Right hindlimb (tissue), 1 donor: Measurements from ENCODE around the gene AHNAK2.
A peak's percentile ranks its signal among the peaks of the same experiment; 100 is the strongest.

Experiments
- DNase-seq: peaks from one replicate; pipeline ENCODE4 v3.0.0-alpha.2; 2018

AHNAK2 gene

DNA sequence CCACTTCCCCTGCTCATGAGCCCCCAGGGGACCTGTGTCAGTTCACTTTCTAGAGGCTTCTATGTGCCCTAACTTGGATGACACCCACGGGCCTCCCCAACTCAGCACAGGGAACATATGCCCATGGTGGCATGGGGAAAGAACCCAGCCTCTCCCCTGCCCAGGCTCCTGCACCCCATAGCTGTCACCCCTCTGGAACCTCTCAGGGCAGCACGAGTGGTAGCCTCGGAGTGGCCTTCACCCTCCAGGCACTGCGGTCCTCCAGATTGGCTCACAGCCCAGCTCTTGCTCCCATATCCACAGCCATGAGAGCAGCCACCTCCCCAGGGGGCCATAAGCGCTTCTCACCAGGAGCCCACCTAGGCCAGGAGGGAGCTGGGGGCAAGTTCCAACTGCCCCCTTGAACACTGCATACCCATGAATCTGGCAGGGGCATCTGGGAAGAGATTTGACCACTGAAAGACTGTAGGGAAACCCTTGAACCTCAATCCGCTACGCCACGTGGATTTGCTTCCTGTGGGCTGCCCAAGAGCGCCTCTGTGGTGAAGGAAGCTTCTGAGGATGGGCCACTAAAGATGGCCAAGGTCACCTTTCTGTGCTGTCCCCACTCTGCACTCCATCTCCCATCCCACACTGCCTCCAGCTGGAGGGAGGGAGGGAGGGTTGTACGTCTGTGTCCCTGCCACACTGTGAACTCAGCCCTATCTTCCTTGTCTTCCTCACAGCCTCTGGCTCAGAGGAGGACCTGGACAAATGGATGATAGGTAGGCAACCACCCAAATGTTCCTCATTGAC, 41.6 kb downstream of the AHNAK2 start:
- DNase-seq: no peak

DNA sequence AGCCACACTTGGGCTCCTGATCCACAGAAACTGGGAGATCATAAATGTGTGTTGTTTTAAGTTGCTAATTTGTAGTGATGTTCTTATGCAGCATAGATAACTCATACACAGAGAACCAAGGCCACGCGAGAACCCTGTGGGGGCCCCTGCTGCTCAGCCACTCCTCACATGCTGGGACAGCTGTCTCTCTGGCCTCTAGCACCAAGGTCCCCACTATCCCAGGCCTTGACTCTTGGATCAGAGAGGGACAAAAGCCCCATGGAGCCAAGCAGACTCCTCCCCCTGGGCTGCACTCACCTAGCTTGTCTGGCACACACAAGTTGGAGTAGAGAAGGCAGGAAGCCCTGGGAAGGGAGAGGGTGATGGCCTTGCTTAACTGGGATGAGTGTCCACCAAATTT, 42.2 kb downstream of the AHNAK2 start:
- DNase-seq: no peak

DNA sequence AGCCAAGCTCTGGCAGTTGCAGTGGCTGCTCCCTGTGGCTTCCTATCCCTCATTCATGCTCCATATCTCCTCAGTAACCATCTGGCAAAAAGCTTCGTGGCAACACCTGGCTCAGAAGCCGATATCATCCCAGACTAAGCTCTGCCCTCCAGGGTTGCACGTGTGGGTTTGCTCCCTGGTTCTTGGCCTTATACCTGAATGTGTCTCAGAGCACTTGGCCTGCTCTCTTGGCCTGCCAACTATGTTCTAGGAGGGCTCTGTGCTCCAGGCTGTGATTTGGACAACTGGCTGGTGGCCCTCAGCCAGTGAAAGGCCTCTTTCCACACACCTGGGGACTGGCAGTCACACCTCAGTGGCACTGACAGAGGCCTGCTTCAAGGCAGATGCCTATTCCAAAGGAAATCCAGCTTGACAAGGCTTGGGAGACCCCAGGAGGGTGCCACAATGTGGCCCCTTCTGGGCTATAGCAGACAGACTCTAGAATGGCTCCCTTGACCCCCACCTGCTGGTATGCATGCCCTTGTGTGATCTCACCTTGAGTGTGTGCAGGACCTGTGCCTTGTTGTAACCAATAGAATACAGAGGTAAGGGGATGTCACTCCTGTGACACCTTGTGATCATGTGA, 43.0 kb downstream of the AHNAK2 start:
- no peak for DNase-seq

DNA sequence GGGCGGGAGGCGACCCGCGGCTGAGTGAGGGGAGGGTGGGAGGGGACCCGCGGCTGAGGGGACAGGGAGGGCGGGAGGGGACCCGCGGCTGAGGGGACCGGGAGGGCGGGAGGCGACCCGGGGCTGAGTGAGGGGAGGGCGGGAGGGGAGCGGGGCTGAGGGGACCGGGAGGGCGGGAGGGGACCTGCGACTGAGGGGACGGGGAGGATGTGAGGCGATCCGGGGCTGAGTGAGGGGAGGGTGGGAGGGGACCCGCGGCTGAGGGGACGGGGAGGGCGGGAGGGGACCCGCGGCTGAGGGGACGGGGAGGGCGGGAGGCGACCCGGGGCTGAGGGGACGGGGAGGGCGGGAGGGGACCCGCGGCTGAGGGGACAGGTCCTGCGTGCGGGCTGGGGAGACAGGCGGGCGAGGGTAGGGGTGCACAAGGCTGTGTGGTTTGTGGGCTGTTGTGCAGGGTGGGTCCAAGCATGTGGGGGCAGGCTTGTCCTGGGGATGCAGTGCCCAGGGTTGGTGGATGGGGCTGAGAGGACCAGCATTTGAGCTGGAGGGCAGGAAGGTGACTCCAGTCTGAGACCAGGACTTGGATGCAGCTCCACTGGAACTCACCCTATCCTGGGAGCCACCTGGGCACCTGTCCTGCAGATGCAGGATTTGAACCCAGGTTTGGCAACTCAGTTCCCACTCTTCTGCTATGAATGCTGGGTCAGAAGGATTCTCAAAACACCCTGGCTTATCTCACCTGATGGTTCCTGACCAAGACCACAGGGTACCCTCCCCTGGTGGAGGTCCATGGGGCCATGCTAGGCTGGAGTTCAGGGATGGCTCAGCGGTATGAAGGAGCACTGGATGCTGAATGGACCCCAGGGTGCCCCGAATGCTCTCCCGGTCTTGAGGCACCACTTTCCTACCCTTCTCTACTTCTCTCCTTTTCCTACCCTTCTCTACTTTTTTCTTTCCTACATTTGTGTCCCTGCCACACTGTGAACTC, 44.1 kb downstream of the AHNAK2 start:
- DNase-seq: no peak

DNA sequence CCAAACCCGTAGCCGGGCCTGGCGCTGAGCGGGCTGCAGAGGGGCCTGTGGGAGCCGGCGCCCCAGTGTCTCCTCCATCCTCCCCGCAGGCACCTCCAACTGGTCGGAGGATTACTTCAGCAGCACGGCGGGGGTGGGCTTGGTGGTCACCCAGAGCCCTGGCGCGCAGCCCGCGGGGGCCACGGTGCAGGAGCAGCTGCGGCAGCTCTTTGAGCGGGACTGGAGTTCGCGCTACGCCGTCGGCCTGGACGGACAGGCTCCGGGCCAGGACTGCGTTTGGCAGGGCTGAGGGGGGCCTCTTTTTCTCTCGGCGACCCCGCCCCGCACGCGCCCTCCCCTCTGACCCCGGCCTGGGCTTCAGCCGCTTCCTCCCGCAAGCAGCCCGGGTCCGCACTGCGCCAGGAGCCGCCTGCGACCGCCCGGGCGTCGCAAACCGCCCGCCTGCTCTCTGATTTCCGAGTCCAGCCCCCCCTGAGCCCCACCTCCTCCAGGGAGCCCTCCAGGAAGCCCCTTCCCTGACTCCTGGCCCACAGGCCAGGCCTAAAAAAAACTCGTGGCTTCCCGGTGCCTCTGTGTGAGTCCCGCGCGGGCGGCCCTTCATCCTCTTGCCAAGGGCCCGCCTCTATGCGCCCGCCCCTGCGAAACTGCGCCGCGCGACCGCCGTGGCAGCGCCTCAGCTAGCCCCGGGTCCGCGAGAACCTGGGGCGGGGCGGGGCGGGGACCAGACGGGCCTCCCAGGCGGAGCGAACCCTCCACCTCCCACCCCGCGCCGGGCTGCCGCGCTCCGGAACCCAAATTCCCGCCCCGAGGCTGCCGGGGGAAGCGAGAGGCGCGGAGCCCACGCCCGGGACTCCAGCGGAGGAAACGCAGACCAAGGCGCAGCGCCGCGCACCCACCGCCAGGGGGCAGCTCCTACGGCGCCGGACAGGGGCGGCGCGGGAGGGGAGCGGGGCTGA, 45.2 kb downstream of the AHNAK2 start:
- DNase-seq: peak; percentile 94

DNA sequence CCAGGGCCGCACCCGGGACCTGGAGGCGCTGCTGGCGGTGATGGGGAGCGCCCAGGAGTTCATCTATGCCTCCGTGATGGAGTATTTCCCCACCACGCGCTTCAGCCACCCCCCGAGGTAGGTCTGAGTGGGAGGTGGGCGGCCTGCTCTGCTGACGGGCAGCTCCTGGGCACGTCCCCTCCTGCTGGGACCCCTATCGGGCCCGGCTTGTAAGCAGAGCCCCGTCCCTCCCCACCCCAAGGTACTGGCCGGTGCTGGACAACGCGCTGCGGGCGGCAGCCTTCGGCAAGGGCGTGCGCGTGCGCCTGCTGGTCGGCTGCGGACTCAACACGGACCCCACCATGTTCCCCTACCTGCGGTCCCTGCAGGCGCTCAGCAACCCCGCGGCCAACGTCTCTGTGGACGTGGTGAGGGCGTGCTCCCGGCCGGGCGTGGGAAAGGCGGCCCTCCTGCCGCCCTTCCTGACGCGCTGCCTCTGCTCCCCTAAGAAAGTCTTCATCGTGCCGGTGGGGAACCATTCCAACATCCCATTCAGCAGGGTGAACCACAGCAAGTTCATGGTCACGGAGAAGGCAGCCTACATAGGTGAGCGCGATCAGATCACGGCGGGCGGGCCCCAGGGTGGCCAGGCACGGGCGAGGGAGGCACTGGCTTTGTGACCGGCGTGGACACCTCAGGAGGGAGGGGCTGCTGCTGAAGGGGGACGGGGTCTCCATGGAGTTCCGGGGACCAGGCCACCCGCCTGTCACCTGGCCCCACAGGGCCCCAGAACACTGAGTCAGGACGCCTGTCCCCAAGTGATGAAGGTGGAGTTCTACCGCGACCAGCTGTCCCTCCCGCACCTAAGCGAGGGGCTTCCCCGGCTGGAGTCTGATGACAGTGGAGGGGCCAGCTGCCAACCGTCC, 46.2 kb downstream of the AHNAK2 start:
- no peak for DNase-seq

DNA sequence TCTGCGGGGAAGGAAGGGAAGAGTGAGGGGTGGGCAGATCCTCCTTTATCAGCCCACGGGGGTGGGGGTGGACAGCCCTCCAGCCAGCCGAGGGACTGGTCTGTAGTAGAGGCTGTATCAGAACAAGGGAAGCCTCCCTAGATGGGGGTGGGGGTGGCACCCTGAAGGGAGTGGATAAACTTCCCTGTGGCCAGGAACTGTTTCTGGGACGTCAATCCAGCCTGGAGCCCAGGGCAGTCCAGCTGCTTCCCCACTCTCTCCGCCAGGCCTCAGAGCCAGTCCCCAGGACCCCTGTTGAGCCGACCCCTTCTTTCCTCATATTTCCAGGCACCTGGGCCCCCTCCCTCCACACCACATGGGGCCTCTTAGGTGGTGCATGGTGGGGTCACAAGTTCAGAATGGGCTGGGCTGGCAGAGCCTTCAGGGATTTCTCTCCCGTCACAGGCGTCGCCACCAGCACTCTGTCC, 46.8 kb downstream of the AHNAK2 start:
- no peak for DNase-seq

DNA sequence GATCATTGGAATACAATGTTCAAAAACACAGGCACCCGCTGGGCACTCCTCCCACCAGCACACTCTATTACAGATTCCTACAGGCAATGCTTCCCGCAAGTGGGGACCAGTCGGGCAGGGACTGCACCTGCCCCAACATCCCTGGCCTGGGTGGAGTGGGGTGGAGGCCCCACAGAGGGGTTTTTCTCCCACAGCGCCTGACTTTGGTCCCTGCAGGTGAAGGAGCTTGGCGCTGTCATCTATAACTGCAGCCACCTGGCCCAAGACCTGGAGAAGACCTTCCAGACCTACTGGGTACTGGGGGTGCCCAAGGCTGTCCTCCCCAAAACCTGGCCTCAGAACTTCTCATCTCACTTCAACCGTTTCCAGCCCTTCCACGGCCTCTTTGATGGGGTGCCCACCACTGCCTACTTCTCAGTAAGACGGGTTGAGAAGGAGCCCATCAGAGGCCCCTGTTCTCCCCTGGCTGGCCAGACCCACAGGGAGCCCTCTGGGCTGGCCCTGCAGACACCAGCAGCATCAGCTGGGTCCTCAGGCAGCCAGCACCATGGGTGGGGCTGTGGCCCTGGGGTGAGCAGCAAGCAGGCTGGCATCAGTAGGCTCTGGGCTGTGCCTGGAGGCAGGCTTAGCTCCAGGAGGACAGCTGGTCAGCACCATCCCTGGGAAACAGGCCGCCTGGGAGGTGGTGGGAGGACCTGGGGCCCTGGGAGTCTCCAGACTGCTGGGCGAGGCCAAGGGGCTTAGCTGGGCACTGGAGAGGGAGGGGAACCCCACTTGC, 47.5 kb downstream of the AHNAK2 start:
- peak; percentile 53 for DNase-seq

DNA sequence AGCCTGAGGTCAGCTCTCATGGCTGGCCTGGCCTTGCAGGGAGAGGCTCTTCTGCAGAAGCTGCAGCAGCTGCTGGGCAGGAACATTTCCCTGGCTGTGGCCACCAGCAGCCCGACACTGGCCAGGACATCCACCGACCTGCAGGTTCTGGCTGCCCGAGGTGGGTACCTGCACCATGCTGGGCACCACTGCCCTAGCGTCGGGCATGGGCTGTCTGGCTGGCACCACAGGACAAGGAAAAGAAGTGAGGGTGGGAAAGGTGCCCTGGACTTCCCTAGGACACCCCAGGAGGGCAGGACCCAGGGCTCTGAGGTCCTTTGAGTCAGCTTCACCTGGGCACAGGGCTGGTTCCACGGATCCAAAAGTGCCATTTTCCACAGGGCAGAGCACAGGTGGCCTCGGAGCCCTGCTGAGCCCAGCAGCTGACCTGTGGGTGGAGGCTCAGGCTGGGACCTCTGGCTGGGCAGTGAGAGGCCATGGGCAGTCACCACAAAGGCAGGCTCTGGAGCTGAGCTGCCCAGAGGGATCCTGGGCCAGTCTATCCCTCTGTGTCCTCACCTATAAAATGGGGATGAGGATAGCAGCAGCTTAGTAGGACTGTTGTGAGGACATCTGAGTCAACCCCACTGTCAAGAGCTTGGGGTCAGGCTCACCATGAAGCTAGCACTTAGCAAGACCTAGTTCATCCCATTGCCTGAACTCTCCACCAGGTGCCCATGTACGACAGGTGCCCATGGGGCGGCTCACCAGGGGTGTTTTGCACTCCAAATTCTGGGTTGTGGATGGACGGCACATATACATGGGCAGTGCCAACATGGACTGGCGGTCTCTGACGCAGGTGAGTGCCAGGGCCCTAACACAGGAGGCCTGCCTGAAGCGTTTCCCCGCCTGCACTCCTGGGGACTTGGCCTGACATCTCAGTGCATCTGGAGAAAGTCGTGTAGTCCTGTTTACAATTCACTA, 48.6 kb downstream of the AHNAK2 start:
- no peak for DNase-seq

DNA sequence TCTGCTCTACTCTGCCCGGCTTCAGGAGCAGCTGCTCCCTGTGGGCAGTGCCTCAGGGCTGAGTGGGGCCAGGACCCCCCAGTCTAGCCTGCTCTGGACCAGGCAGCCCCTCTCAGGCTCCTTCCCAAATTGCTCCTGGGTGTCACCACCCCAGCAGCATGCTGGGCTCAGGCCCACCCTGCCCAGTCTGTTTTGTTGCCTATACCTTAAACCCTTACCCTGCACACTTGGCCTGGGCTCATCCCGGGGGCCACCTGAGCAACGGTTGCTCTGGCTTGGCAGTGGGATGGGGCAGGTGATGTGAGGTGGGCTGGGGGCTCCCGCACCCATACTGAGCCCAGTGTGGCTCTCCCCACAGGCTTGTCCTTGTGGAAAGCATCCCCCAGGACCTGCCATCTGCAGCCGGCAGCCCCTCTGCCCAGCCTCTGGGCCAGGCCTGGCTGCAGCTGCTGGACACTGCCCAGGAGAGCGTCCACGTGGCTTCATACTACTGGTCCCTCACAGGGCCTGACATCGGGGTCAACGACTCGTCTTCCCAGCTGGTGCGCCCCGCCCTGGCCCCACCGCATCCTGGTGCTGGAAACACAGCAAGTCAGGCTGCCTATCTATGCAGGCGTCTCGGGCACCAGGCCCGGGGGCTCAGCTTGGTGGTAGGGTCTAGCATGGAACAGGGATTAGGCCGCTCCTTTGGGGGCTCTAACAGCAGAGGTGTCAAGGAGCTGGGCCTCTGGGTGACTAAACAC, 49.6 kb downstream of the AHNAK2 start:
- DNase-seq: no peak

DNA sequence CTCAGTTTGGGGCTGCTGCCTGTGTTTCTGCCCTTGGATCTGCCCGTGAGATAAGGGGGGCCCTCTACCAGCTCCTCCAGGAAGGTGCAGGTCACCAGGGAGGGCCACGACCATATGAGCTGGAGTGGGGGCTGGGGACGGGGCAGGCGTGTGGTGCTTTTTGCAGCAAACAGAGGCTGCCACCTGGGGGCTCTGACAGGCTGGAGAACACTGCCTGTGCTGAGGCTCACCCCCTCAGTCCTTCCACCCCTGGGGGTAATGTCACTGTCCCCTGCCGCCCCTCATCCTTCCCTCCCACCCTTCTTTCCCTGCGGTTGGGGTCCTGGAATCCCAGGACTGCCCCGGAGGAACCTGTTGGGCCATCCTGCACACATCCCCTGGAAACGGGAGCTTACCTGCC, 50.3 kb downstream of the AHNAK2 start:
- DNase-seq: no peak

DNA sequence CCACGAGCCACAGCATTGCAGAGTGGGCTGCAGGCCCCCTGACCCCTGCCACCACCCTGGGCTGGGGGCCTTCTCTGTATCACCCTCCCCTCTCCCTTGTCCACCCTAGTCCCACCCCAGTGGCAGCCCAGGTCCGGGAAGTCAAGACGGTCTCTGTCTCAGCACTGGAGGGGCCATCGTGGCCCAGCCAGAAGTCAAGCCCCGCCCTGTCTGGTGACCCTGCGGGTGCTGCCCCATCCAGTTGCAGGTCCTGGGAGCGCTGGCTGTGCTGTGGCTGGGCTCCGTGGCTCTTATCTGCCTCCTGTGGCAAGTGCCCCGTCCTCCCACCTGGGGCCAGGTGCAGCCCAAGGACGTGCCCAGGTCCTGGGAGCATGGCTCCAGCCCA, 50.8 kb downstream of the AHNAK2 start:
- no peak for DNase-seq

DNA sequence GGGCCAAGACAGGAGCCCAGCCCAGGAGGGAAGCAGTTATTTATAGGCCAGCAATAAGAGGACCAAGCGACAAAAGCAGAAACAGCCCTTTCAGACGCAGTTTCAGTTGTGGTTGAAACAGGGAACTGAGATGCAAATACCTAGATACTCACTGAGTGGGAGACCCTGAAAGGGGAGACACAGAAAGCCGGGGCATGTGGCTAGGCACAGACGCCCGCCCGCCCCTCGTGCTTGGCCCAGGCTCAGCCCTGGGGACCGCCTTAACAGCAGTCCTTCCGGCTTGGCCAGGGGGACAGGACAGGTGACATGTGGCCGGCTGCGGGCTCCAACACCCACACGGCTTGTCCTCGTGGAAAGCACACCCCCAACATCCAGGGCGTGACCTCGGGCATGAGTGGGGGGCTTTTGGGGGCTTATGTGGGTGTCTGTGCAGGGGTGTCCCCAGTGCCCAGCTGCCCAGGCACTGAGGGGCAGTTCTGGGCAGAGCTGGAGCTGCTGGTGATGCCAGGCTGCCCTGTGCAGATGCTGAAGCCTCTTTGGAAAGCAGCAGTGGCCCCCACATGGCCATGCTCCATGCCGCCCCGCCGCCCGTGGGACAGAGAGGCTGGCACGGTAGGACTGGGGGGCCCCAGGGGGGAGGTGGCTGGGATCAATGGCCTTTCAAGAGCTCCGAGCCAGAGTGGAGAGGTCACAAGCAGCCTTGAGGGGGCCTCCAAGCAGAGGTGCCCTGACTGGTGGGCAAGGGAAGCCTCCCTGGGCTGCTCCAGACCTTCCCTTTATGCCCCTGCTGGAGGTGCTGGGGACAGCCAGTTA, 51.3 kb downstream of the AHNAK2 start:
- no peak for DNase-seq

DNA sequence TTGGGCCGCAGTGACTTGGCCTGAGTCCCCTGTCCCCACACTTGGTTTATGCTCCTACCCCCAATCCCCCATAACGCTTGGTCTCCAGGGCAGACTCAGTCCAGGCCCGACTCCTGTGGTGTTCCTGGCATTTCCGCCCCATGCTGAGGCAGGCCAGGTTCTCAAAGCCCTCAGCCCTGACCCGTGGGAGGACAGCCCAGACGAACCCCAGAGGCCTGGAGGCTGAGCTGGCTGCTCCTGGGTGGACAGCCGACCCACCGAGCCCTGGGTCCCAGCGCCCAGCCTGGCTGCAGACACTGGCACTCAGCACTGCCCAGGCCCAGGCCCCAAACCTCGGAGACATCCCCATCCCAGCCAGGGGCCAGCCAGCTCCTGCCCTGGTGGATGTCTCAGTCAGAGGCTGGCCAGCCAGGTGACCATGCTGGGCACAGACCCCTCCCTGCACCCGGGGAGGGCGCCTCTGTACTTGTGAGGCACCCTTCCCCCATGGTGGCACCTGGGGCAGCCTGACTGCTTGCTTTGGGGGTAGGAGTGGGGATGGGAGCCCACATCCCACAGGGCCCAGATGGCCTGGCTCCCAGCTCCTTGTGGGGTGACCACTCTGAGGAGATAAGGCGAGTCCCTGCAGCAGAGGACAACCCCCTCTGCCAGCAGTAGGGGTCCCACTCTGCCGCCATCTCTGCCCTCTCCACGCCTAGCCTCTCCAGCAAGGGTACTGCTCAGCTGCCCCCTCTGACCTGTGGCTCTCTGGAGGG, 52.1 kb downstream of the AHNAK2 start:
- no peak for DNase-seq

DNA sequence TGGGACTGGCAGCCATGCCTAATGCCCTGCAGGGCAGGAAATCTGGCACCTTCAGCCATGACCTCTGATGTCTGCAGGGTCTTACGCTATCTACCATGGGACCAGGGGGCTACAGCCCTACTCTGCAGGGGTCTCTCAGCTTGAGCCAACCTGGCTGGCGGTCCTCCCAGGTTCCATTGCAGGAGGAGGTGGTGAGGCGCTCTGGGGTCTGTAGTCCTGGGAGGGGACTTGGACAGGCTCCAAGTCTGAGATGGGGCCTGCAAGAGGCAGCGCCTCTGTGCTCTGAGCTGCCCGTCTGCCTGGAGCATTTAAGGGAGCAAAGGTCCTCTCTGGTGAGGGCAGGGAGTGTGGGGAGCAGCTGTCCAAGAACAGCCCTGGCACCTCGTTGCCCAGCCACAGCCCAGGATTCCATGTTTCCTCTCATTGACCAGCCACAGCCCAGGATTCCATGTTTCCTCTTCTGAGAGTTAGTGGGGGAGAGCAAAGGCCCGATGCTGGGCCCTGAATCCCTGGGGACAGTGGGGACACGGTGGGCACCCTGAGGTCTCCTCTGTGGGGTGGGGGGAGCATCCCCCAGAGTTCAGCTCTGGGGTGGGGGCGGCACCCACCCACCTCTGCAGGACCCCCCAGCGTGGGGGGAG, 52.8 kb downstream of the AHNAK2 start:
- no peak for DNase-seq
